ENCODE results near the gene SUN5. TPM values are rescaled to one million over a fixed set of nuclear protein-coding genes. Genes with fewer than 3 reads are reported as not detected.
A peak's percentile ranks its signal among the peaks of the same experiment; 100 is the strongest.

SUN5 gene
- total RNA-seq, 1 experiment from 2014 or later, result not detected

GRCh38 chr20:32989507-32990283 lies 14.5 kb downstream of the SUN5 start:
- H3K27me3 ChIP-seq (replicated peaks), result 0 out of 2 replicates have a peak, but pooled peaks cover 2% of the 10 kb centered on the region
- no peaks in the 10 kb centered on the region for H3K4me1 ChIP-seq (replicated peaks)
- 0 out of 2 replicates have a peak, but pooled peaks cover 3% of the 10 kb centered on the region for H3K9me3 ChIP-seq (replicated peaks)
- H3K4me3 ChIP-seq, result no peak overlapping the region
- H3K27ac ChIP-seq, result no peak overlapping the region
- H3K36me3 ChIP-seq, result no peaks in the 10 kb centered on the region
- no peak for DNase-seq (ENCODE audit: low read depth in 1 of 2, low spot score in 2 of 2)

- no peak for DNase-seq (ENCODE audit: low read depth in 1 of 2, low spot score in 2 of 2)
- H3K4me1 ChIP-seq (replicated peaks), result peaks cover 2% of the 10 kb centered on the region
- no peak overlapping the region for H3K27ac ChIP-seq
- 0 out of 2 replicates have a peak, but pooled peaks cover 3% of the 10 kb centered on the region for H3K9me3 ChIP-seq (replicated peaks)
- H3K27me3 ChIP-seq (replicated peaks), result 0 out of 2 replicates have a peak, but pooled peaks cover 2% of the 10 kb centered on the region
- no peaks in the 10 kb centered on the region for H3K36me3 ChIP-seq
- H3K4me3 ChIP-seq, result no peak overlapping the region
Measured at GRCh38 chr20:32988008-32988407, 16.2 kb downstream of the SUN5 start.

GRCh38 chr20:32987044-32987825 lies 17.0 kb downstream of the SUN5 start:
- H3K27me3 ChIP-seq (replicated peaks), result 0 out of 2 replicates have a peak, but pooled peaks cover 2% of the 10 kb centered on the region
- peaks cover 8% of the 10 kb centered on the region for H3K4me1 ChIP-seq (replicated peaks)
- no peaks in the 10 kb centered on the region for H3K36me3 ChIP-seq
- H3K9me3 ChIP-seq (replicated peaks), result no peaks in the 10 kb centered on the region
- no peak overlapping the region for H3K4me3 ChIP-seq
- DNase-seq (ENCODE audit: low read depth in 1 of 2, low spot score in 2 of 2), result no peak
- H3K27ac ChIP-seq, result no peak overlapping the region

GRCh38 chr20:32986331-32986966 lies 17.8 kb downstream of the SUN5 start:
- Histone ChIP-seq H3K36me3 (no peaks in the 10 kb centered on the region), H3K9me3 (replicated peaks) (no peaks in the 10 kb centered on the region), H3K27me3 (replicated peaks) (0 out of 2 replicates have a peak, but pooled peaks cover 2% of the 10 kb centered on the region), H3K4me1 (replicated peaks) (peaks cover 9% of the 10 kb centered on the region), H3K27ac (no peak overlapping the region), H3K4me3 (no peak overlapping the region)
- no peak for DNase-seq (ENCODE audit: low read depth in 1 of 2, low spot score in 2 of 2)

- H3K4me1 ChIP-seq (replicated peaks), result peaks cover 18% of the 10 kb centered on the region
- H3K4me3 ChIP-seq, result no peak overlapping the region
- H3K9me3 ChIP-seq (replicated peaks), result peaks cover 7% of the 10 kb centered on the region
- no peaks in the 10 kb centered on the region for H3K36me3 ChIP-seq
- no peak for DNase-seq (ENCODE audit: low read depth in 1 of 2, low spot score in 2 of 2)
- no peak overlapping the region for H3K27ac ChIP-seq
- H3K27me3 ChIP-seq (replicated peaks), result no peaks in the 10 kb centered on the region
Measured at GRCh38 chr20:32985596-32985995, 18.6 kb downstream of the SUN5 start.

- H3K27ac ChIP-seq, result no peak overlapping the region
Measured at GRCh38 chr20:32984631-32985354, 19.4 kb downstream of the SUN5 start.

DNA sequence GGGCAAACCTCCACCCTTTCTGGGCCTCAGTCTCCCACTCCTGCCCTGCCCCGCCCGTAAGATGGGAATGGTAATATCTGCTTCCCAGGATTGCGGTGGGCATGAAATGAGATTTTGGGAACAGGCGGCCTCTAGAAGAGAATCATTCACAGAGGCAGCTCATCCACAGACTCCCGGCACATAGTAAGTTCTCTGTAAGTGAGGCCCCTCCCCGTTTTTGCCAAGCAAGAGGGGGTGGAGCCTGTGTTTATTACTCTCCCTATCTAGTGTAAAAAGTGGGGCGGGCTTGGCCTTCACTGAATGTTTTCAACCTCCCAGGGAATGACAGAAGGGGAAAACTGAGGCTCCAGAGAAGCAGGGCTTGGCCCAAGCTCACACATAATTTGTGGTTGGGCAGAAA lies 20.0 kb downstream of the SUN5 start:
- Histone ChIP-seq H3K36me3 (no peaks in the 10 kb centered on the region), H3K9me3 (replicated peaks) (peaks cover 7% of the 10 kb centered on the region), H3K4me1 (replicated peaks) (peaks cover 30% of the 10 kb centered on the region), H3K4me3 (no peak overlapping the region), H3K27me3 (replicated peaks) (no peaks in the 10 kb centered on the region), H3K27ac (no peak overlapping the region)
- DNase-seq (ENCODE audit: low read depth in 1 of 2, low spot score in 2 of 2), result no peak

More at GRCh38 chr20:32984631-32985354, 19.4 kb downstream of the SUN5 start:
- Histone ChIP-seq H3K4me1 (replicated peaks) (peaks cover 24% of the 10 kb centered on the region), H3K36me3 (no peaks in the 10 kb centered on the region), H3K27me3 (replicated peaks) (no peaks in the 10 kb centered on the region), H3K4me3 (no peak overlapping the region), H3K9me3 (replicated peaks) (peaks cover 7% of the 10 kb centered on the region)
- DNase-seq (ENCODE audit: low read depth in 1 of 2, low spot score in 2 of 2), result no peak

GRCh38 chr20:32983459-32984112 lies 20.6 kb downstream of the SUN5 start:
- H3K4me1 ChIP-seq (replicated peaks), result peaks cover 35% of the 10 kb centered on the region
- H3K27me3 ChIP-seq (replicated peaks), result no peaks in the 10 kb centered on the region
- no peaks in the 10 kb centered on the region for H3K36me3 ChIP-seq
- no peak overlapping the region for H3K4me3 ChIP-seq
- H3K9me3 ChIP-seq (replicated peaks), result peaks cover 7% of the 10 kb centered on the region
- DNase-seq (ENCODE audit: low read depth in 1 of 2, low spot score in 2 of 2), result no peak
- H3K27ac ChIP-seq, result no peak overlapping the region

GRCh38 chr20:32982617-32983458 lies 21.4 kb downstream of the SUN5 start:
- no peak overlapping the region for H3K4me3 ChIP-seq
- H3K27ac ChIP-seq, result no peak overlapping the region
- no peaks in the 10 kb centered on the region for H3K36me3 ChIP-seq
- H3K9me3 ChIP-seq (replicated peaks), result peaks cover 7% of the 10 kb centered on the region
- DNase-seq (ENCODE audit: low read depth in 1 of 2, low spot score in 2 of 2), result peak in 1 of 2 experiments; percentile 28
- no peaks in the 10 kb centered on the region for H3K27me3 ChIP-seq (replicated peaks)
- H3K4me1 ChIP-seq (replicated peaks), result peaks cover 35% of the 10 kb centered on the region

GRCh38 chr20:32980990-32981389 lies 23.2 kb downstream of the SUN5 start:
- DNase-seq (ENCODE audit: low read depth in 1 of 2, low spot score in 2 of 2), result no peak
- H3K36me3 ChIP-seq, result no peaks in the 10 kb centered on the region
- H3K4me1 ChIP-seq (replicated peaks), result peaks cover 35% of the 10 kb centered on the region
- no peak overlapping the region for H3K4me3 ChIP-seq
- H3K9me3 ChIP-seq (replicated peaks), result peaks cover 17% of the 10 kb centered on the region
- H3K27me3 ChIP-seq (replicated peaks), result no peaks in the 10 kb centered on the region
- H3K27ac ChIP-seq, result peak overlapping the region; percentile 35; the same call in 1 of the 2 replicates

GRCh38 chr20:32980131-32980941 lies 23.9 kb downstream of the SUN5 start:
- Histone ChIP-seq H3K36me3 (no peaks in the 10 kb centered on the region), H3K4me1 (replicated peaks) (peaks cover 35% of the 10 kb centered on the region), H3K27me3 (replicated peaks) (no peaks in the 10 kb centered on the region), H3K4me3 (no peak overlapping the region), H3K9me3 (replicated peaks) (peaks cover 17% of the 10 kb centered on the region), H3K27ac (peak overlapping the region; percentile 35; the same call in 1 of the 2 replicates)
- peak; percentile 78 to 97 for DNase-seq (ENCODE audit: low read depth in 1 of 2, low spot score in 2 of 2)
